CD4-positive, alpha-beta T cell (primary cell): Measurements from ENCODE around the gene CDK5RAP2. TPM values are rescaled to one million over a fixed set of nuclear protein-coding genes. Genes with fewer than 3 reads are reported as not detected.

Source experiments
- ATAC-seq: fragments of 200-7000 bp; cut with Tn5 transposase; one replicate; pipeline ENCODE4 v1.10.0; 2022; ENCODE audit warnings: mild to moderate bottlenecking; ENCODE audit not compliant: poor library complexity
- CTCF ChIA-PET: fragments of 350-600 bp; sonication (Branson Sonifier 250); formaldehyde crosslinking; loops from one replicate; lab custom pipeline; 2021; ENCODE audit warnings: antibody characterized with exemption, inconsistent platforms; lab: Charles Lee
- POLR2A ChIA-PET: fragments of 350-600 bp; sonication (Branson Sonifier 250); formaldehyde crosslinking; loops from one replicate; lab custom pipeline; 2021; ENCODE audit warnings: antibody characterized with exemption, inconsistent platforms; lab: Charles Lee
- DNase-seq, 14 experiments: peaks; one replicate each; pipeline ENCODE4 v3.0.0-alpha.2; 2013 to 2020; ENCODE audit warnings: mixed read lengths in 2 of 14
- H3K27ac ChIP-seq, 2 donors: one replicate each; pipeline versions ENCODE4 v1.5.1 to v1.7.0; 2013; ENCODE audit warnings: low read length in 2 of 2, low read depth in 1 of 2, mild to moderate bottlenecking in 1 of 2
- H3K27me3 ChIP-seq, 2 experiments: 1 replicate in 1 of 2; 2 replicates in 1 of 2; pipeline versions ENCODE4 v1.6.1 to v1.7.0; 2013; ENCODE audit warnings: low read length in 2 of 2, control low read depth in 1 of 2, mild to moderate bottlenecking in 1 of 2, moderate library complexity in 1 of 2; ENCODE audit not compliant: insufficient read depth in 2 of 2, control insufficient read depth in 1 of 2
- H3K36me3 ChIP-seq: one replicate; pipeline ENCODE4 v1.6.1; 2013; ENCODE audit warnings: low read length, control low read depth; ENCODE audit not compliant: insufficient read depth
- H3K4me1 ChIP-seq: one replicate; pipeline ENCODE4 v1.6.1; 2013; ENCODE audit warnings: low read length, control low read depth; ENCODE audit not compliant: insufficient read depth
- H3K4me3 ChIP-seq: one replicate; pipeline ENCODE4 v1.5.1; 2013; ENCODE audit warnings: mild to moderate bottlenecking, low read length, moderate library complexity
- H3K9me3 ChIP-seq, 2 experiments: 1 replicate in 1 of 2; 2 replicates in 1 of 2; pipeline versions ENCODE4 v1.6.1 to v1.7.0; 2013; ENCODE audit warnings: low read length in 2 of 2, mild to moderate bottlenecking in 2 of 2, control low read depth in 1 of 2, moderate library complexity in 1 of 2; ENCODE audit not compliant: control insufficient read depth in 1 of 2, insufficient read depth in 1 of 2
- H3K27ac Mint-ChIP-seq: one replicate; pipeline ENCODE4 v1.8.0; 2020; ENCODE audit warnings: mixed read lengths
- H3K27me3 Mint-ChIP-seq: one replicate; pipeline ENCODE4 v1.8.0; 2021; ENCODE audit warnings: mixed read lengths
- H3K36me3 Mint-ChIP-seq: one replicate; pipeline ENCODE4 v1.8.0; 2021; ENCODE audit warnings: low read depth, mixed read lengths
- H3K4me1 Mint-ChIP-seq: one replicate; pipeline ENCODE4 v1.8.0; 2021; ENCODE audit warnings: low read depth, mixed read lengths
- H3K4me3 Mint-ChIP-seq: one replicate; pipeline ENCODE4 v1.8.0; 2020; ENCODE audit warnings: mild to moderate bottlenecking, mixed read lengths
- H3K9me3 Mint-ChIP-seq: one replicate; pipeline ENCODE4 v1.8.0; 2020; ENCODE audit warnings: mixed read lengths
- intact Hi-C, 2 experiments: fragments of 100-400 bp; cut with DNase I in 1 of 2; cut with micrococcal nuclease in 1 of 2; formaldehyde crosslinking; loops; one replicate each; pipeline versions ENCODE4 v1.15.1 to v1.9.0; 2023 to 2025; cut with DNase I, micrococcal nuclease
- total RNA-seq, 174 experiments: library from RNA in 2 of 174; stranded (reverse) in 2 of 174; gene quantifications; one replicate each; pipeline ENCODE4 v1.2.3 and lab custom pipeline; 2021 to 2026
- TF ChIP-seq, protein P1 (sequence below): fragments of 200-600 bp; IDR thresholded peaks from one replicate; pipeline ENCODE4 v1.8.0; 2022; ENCODE audit warnings: antibody characterized with exemption, mild to moderate bottlenecking

CDK5RAP2 gene
- total RNA-seq, 2 experiments from 2014 or later: 55.0 to 56.0 TPM

DNA sequence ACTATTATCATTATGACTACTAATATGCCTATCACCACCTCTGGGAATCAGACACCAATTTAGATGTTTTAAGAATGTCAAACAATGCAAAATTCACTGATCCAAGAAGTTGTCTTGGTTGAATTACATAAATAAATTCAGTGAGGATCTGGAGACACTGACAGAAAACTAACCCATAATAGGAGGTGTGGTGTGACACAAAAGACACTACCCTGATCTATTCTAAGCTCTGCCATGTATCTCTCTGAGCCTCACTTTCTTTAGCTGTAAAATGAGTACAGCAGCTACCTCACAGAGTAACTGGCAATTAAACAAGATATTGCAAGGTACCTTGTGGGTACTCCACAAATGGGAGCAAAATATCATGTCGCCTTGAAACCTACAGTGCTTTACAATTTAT, 7.5 kb downstream of the CDK5RAP2 start:
- DNase-seq (no peak), ATAC-seq (no peak)
- Histone ChIP-seq H3K27ac (no peak overlapping the region), H3K27me3 (no peaks in the 10 kb centered on the region), H3K36me3 (peaks cover 44% of the 10 kb centered on the region), H3K4me3 (no peak overlapping the region), H3K9me3 (no peaks in the 10 kb centered on the region), H3K4me1 (no peaks in the 10 kb centered on the region)
- Mint-ChIP-seq H3K9me3 (no peaks in the 10 kb centered on the region), H3K36me3 (peaks cover 86% of the 10 kb centered on the region), H3K4me1 (peaks cover 34% of the 10 kb centered on the region), H3K27me3 (no peaks in the 10 kb centered on the region), H3K4me3 (no peak overlapping the region), H3K27ac (no peak overlapping the region)
- intact Hi-C loops: no loop called here
- TF ChIP-seq, protein P1, sequence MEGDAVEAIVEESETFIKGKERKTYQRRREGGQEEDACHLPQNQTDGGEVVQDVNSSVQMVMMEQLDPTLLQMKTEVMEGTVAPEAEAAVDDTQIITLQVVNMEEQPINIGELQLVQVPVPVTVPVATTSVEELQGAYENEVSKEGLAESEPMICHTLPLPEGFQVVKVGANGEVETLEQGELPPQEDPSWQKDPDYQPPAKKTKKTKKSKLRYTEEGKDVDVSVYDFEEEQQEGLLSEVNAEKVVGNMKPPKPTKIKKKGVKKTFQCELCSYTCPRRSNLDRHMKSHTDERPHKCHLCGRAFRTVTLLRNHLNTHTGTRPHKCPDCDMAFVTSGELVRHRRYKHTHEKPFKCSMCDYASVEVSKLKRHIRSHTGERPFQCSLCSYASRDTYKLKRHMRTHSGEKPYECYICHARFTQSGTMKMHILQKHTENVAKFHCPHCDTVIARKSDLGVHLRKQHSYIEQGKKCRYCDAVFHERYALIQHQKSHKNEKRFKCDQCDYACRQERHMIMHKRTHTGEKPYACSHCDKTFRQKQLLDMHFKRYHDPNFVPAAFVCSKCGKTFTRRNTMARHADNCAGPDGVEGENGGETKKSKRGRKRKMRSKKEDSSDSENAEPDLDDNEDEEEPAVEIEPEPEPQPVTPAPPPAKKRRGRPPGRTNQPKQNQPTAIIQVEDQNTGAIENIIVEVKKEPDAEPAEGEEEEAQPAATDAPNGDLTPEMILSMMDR: no peak
- ChIA-PET CTCF (no interaction called here), POLR2A (no interaction called here)

DNA sequence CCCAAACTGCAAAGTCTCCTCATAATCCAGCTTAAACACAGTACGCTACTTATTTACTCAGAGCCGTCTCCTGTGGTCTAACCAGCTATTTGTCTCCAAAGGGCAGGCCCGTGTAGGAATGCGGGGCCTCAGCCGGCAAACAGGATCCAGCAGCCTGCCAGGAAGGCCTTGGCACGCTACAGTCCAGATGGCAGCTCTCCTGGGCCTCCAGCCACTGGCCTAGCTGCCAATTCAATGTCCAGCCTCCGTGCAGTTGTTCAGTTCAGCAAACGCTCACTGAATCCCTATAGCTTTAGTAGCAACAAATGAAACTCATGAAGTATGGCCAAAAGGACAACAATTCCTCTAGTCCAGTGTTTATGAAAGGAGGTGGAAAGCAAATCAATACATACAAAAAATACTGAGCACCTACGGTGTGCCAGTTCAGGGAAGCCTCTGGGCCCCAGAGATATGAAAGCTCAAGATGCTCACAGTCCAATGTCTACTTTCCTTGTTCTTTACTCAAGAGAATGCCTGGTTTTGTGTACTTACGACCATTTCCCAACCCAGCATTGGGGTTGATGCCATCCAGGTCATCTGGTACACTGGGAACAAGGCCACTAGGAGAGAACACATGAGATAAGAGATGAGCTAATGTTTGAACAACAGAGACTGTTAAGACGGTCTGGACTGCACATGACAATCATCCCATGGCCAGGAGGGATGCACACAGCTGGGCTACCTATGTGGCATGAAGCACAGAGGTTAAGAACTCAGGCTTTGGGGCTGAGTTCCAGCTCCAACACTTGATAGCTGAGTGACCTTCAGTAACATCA, 8.3 kb downstream of the CDK5RAP2 start:
- H3K36me3 Mint-ChIP-seq: peaks cover 89% of the 10 kb centered on the region
- ATAC-seq (no peak), DNase-seq (no peak)
- Histone ChIP-seq H3K4me3 (no peak overlapping the region), H3K4me1 (no peaks in the 10 kb centered on the region), H3K9me3 (no peaks in the 10 kb centered on the region), H3K27ac (no peak overlapping the region), H3K36me3 (peaks cover 44% of the 10 kb centered on the region), H3K27me3 (no peaks in the 10 kb centered on the region)
- no peaks in the 10 kb centered on the region for H3K27me3 Mint-ChIP-seq
- no peak overlapping the region for H3K4me3 Mint-ChIP-seq
- ChIA-PET POLR2A (no interaction called here), CTCF (no interaction called here)
- H3K9me3 Mint-ChIP-seq: no peaks in the 10 kb centered on the region
- TF ChIP-seq, protein P1: no peak
- peaks cover 31% of the 10 kb centered on the region for H3K4me1 Mint-ChIP-seq
- H3K27ac Mint-ChIP-seq: no peak overlapping the region
- intact Hi-C loops: no loop called here

DNA sequence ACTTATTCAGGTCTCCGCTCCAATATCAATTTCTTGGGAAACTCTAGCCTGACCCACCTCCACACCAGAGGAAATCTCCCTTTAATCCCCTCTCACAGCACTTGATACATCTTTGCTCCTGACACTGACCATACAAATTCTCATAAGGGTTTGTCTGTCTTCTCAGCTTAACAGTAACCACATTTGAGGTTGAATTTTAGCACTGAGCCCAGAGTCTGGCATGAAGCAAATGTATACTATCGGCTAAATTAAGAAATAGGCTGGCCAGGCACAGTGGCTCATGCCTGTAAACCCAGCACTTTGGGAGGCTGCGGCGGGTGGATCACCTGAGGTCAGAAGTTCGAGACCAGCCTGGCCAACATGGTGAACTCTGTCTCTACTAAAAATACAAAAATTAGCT, 9.7 kb downstream of the CDK5RAP2 start:
- H3K27me3 ChIP-seq: no peaks in the 10 kb centered on the region
- TF ChIP-seq, protein P1: no peak
- H3K4me1 ChIP-seq: no peaks in the 10 kb centered on the region
- H3K27ac ChIP-seq: no peak overlapping the region
- Mint-ChIP-seq H3K4me3 (no peak overlapping the region), H3K27me3 (no peaks in the 10 kb centered on the region), H3K9me3 (no peaks in the 10 kb centered on the region), H3K4me1 (peaks cover 17% of the 10 kb centered on the region), H3K27ac (no peak overlapping the region), H3K36me3 (peaks cover 91% of the 10 kb centered on the region)
- ATAC-seq (no peak), DNase-seq (no peak)
- POLR2A ChIA-PET: no interaction called here
- peaks cover 57% of the 10 kb centered on the region for H3K36me3 ChIP-seq
- no peak overlapping the region for H3K4me3 ChIP-seq
- intact Hi-C loops: no loop called here
- CTCF ChIA-PET: no interaction called here
- H3K9me3 ChIP-seq: no peaks in the 10 kb centered on the region
